ENCODE results near the gene ZNF598. TPM values are rescaled to one million over a fixed set of nuclear protein-coding genes. Genes with fewer than 3 reads are reported as not detected.

The ZNF598 gene
- total and polyA plus RNA-seq, 8 donors = 26.0 to 93.6 (median 50.8) TPM

DNA sequence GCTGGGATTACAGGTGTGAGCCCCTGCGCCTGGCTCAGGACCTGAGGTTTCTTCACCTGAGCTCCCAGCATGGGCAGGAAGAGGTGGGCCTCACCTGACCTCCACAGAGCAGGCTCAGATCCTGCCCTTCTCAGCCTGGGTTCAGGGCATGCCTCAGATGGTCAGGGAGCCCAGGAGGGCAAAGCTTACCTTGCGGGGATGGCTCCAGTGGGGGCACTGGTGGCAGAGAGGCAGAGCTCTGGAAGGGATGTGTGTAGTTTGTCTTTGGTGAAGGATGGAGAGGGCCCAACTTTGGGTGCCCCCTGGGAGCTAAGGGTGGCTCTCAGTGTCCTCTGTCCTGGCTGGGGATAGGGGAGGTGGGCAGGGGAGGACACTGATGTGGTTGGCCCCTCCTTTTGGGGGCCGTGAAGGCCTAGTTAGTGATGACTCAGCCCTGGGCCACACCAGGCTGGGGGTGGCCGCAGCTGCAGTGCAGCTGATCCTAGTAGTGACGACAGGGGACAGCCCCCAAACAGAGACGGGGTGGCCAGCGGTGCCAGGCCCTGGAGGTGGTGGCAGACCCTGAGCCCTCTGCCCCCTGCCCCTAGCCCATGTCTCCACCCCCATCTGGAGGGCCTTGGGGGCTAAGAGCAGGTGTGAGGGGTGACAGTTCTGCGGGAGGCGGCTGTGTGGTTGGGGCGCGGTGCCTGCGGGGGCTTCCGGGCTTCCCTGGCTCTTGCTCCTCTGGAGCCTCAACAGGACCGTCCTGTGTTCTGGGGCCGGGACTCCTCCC lies 22.9 kb upstream of the ZNF598 start:
- Histone ChIP-seq H3K27ac (peak overlapping the region; percentile 20 to 70 (median 54)), H3K9me3 (no peaks in the 10 kb centered on the region), H3K4me1 (no peaks in the 10 kb centered on the region), H3K4me3 (no peak overlapping the region), H3K27me3 (no peaks in the 10 kb centered on the region), H3K36me3 (no peaks in the 10 kb centered on the region)
- no peak for FAIRE-seq
- DNase-seq = peak in 2 of 6 donors; percentile 38 to 63
- TF ChIP-seq, protein P1, sequence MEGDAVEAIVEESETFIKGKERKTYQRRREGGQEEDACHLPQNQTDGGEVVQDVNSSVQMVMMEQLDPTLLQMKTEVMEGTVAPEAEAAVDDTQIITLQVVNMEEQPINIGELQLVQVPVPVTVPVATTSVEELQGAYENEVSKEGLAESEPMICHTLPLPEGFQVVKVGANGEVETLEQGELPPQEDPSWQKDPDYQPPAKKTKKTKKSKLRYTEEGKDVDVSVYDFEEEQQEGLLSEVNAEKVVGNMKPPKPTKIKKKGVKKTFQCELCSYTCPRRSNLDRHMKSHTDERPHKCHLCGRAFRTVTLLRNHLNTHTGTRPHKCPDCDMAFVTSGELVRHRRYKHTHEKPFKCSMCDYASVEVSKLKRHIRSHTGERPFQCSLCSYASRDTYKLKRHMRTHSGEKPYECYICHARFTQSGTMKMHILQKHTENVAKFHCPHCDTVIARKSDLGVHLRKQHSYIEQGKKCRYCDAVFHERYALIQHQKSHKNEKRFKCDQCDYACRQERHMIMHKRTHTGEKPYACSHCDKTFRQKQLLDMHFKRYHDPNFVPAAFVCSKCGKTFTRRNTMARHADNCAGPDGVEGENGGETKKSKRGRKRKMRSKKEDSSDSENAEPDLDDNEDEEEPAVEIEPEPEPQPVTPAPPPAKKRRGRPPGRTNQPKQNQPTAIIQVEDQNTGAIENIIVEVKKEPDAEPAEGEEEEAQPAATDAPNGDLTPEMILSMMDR (IDR thresholded peaks at IDR 0.05) = no peak
- 79 to 87% methylated on average over 11 to 15 of the region's 15 CpGs for WGBS, 2 donors
- no peak for ATAC-seq
- intact Hi-C loops (cut with DNase I) = no loop called here

DNA sequence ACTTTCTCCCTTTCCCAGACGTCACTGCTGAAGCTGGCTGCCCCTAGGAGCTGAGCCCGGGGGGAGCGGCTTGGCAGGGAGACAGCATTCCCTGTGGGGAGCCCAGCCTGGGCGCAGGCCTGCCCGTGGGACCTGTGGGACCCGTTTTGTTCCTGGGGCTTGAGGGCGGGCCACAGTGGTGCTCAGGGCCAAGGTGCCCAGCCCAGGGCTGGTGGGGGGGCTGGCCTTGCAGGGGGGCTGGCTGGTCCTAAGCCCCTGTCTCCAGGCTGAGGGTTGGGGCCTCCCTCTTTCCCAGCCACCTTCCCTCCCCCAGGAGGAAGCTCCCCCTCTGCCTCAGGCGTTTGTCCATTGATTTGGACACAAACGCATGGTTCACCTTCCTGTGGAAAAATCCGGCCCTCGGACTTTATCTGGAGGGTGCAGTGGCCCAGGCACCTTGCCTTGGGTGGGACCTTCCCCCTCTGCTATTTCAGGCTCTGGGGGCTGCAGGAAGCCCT lies 21.5 kb upstream of the ZNF598 start:
- intact Hi-C loops (cut with DNase I) = no loop called here
- Histone ChIP-seq H3K9me3 (no peaks in the 10 kb centered on the region), H3K27me3 (no peaks in the 10 kb centered on the region), H3K36me3 (no peaks in the 10 kb centered on the region), H3K4me1 (no peaks in the 10 kb centered on the region), H3K4me3 (no peak overlapping the region), H3K27ac (no peak overlapping the region)
- ATAC-seq (no peak), FAIRE-seq (no peak), DNase-seq (peak in 1 of 6 donors; percentile 34)
- WGBS, 2 donors = 78 to 87% methylated on average over 10 to 11 of the region's 11 CpGs
- TF ChIP-seq, protein P1 (IDR thresholded peaks at IDR 0.05) = no peak

DNA sequence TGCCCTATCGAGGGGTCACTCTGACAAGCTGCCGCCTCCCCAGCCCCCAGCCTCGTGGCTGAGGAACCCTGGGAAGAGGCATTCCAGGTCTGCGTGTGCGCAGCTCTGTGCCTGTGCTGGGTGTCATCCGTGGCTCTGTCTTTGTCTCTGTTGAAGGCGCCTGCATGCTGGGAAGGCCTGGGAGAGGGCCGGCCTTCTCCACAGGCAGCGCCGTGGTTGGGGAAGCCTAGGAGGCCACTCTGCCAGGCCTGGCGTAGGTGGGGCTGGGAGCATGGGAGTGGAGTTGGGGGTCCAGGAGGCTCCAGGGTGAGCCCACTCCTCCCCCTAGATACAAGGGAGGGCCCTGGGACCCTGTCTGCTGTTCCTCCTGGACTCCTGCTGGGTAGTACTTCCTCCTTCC lies 20.4 kb upstream of the ZNF598 start:
- no peaks in the 10 kb centered on the region for H3K4me1 ChIP-seq
- H3K9me3 ChIP-seq = no peaks in the 10 kb centered on the region
- H3K27me3 ChIP-seq = no peaks in the 10 kb centered on the region
- TF ChIP-seq, protein P1 (IDR thresholded peaks at IDR 0.05) = no peak
- no peak for ATAC-seq
- peak in 1 of 6 donors; percentile 26 for DNase-seq
- H3K27ac ChIP-seq = no peak overlapping the region
- no peak overlapping the region for H3K4me3 ChIP-seq
- intact Hi-C loops (cut with DNase I) = no loop called here
- no peak for FAIRE-seq
- no peaks in the 10 kb centered on the region for H3K36me3 ChIP-seq
- WGBS, 2 donors = 87 to 93% methylated on average over 11 of the region's 11 CpGs

DNA sequence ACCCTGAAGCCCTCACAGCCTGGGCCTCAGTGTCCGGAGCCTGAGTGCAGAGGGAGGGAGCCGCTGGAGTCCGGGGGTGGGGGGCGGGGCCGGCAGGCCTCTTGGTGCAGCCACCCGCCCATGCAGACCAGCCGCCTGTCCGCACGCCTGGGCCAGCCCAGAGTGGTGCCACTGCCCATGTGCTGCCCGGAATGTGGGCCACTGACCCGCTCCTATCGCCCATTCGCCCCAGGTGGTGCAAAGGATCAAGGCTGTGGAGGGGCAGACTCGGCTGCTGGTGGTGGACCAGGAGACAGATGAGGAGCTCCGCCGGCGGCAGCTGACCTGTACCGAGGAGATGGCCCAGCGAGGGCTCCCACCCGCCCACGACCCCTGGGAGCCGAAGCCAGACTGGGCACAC lies 19.7 kb upstream of the ZNF598 start:
- no peak for ATAC-seq
- H3K4me1 ChIP-seq = no peaks in the 10 kb centered on the region
- TF ChIP-seq, protein P1 (IDR thresholded peaks at IDR 0.05) = no peak
- no peaks in the 10 kb centered on the region for H3K27me3 ChIP-seq
- intact Hi-C loops (cut with DNase I) = loop anchor here in 1 of 3 donors (5.0 kb wide), 1 partner anchor 113 kb away; no protein-coding TSS in a partner anchor
- H3K27ac ChIP-seq = no peak overlapping the region
- no peak for FAIRE-seq
- WGBS, 2 donors = 88 to 94% methylated on average over 21 to 22 of the region's 22 CpGs
- H3K36me3 ChIP-seq = no peaks in the 10 kb centered on the region
- H3K4me3 ChIP-seq = no peak overlapping the region
- peak in 2 of 6 donors; percentile 39 to 73 for DNase-seq
- H3K9me3 ChIP-seq = no peaks in the 10 kb centered on the region
